ENCODE results near the gene ODAD2.

DNA sequence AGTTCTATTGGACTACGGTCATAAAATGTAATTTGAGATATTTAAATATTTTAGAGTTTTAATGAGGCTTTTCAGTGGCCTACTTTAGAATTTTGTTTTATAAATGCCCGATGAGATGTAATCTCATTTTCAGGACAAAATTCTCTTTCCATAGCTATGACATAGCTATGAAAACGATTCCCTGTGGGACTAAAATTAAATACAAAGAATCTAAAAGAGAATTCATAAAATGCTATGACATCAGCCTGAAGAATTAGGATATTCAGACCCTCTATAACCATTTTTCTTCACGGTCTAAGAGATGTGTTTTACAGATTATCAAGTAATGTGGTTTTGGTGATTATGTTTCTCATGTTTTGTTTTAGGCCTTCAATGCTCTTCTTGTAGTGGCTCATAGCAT lies 48.2 kb upstream of the ODAD2 start:
- TF ChIP-seq, protein P1, sequence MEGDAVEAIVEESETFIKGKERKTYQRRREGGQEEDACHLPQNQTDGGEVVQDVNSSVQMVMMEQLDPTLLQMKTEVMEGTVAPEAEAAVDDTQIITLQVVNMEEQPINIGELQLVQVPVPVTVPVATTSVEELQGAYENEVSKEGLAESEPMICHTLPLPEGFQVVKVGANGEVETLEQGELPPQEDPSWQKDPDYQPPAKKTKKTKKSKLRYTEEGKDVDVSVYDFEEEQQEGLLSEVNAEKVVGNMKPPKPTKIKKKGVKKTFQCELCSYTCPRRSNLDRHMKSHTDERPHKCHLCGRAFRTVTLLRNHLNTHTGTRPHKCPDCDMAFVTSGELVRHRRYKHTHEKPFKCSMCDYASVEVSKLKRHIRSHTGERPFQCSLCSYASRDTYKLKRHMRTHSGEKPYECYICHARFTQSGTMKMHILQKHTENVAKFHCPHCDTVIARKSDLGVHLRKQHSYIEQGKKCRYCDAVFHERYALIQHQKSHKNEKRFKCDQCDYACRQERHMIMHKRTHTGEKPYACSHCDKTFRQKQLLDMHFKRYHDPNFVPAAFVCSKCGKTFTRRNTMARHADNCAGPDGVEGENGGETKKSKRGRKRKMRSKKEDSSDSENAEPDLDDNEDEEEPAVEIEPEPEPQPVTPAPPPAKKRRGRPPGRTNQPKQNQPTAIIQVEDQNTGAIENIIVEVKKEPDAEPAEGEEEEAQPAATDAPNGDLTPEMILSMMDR (IDR thresholded peaks at IDR 0.05): no peak
- no peak for TF ChIP-seq POLR2A (IDR thresholded peaks at IDR 0.05)

All from esophagus squamous epithelium (tissue), 4 donors.